Cardiac muscle cell (in vitro differentiated cells and primary cell): Measurements from ENCODE around the gene SGPL1. TPM values are rescaled to one million over a fixed set of nuclear protein-coding genes. Genes with fewer than 3 reads are reported as not detected.
"Not testable (repeated sequence)": the region's sequence is repeated elsewhere in the genome, so short reads cannot be mapped to it uniquely, and the experiment has no call there.

Source experiments
- DNase-seq, 2 donors: peaks; one replicate each; pipeline versions ENCODE4 v3.0.0 to v3.0.0-alpha.2; 2010 to 2017; ENCODE audit warnings: low read depth in 1 of 2, low spot score in 1 of 2
- H3K27ac ChIP-seq: fragments of 200-600 bp; sonication (generic); 2 replicates; pipeline ENCODE4 v1.5.1; 2016
- H3K27me3 ChIP-seq: fragments of 200-600 bp; sonication (generic); 2 replicates; pipeline ENCODE4 v1.6.0; 2016; ENCODE audit warnings: control low read depth
- H3K36me3 ChIP-seq: fragments of 200-600 bp; sonication (generic); 2 replicates; pipeline ENCODE4 v1.5.1; 2016; ENCODE audit warnings: control low read depth
- H3K4me1 ChIP-seq: fragments of 200-600 bp; sonication (generic); 2 replicates; pipeline ENCODE4 v1.8.1; 2017; ENCODE audit warnings: low read depth, mild to moderate bottlenecking, mixed run types
- H3K4me3 ChIP-seq: fragments of 200-600 bp; sonication (generic); 2 replicates; pipeline ENCODE4 v1.5.1; 2016; ENCODE audit warnings: mild to moderate bottlenecking
- H3K9me3 ChIP-seq: fragments of 200-600 bp; sonication (generic); 2 replicates; pipeline ENCODE4 v1.5.1; 2017; ENCODE audit warnings: low read depth, mild to moderate bottlenecking, control low read depth
- CTCF ChIP-seq: IDR thresholded peaks from 2 replicates; pipeline ENCODE4 v1.5.1; 2012; ENCODE audit warnings: low read depth, mild to moderate bottlenecking, low read length
- polyA plus RNA-seq: library from polyadenylated mRNA; unstranded; fragments of >200 nt; fragmentation: Nextera tagmentation; extraction: Ambion mirVana; gene quantifications from 2 replicates; pipeline ENCODE4 v1.2.1, GENCODE V29; 2016
- total RNA-seq: library from RNA; depleted of rRNA; stranded (reverse); fragments of >200 nt; gene quantifications from 2 replicates; pipeline ENCODE4 v1.2.3, GENCODE V29; 2016

Gene SGPL1, protein sequence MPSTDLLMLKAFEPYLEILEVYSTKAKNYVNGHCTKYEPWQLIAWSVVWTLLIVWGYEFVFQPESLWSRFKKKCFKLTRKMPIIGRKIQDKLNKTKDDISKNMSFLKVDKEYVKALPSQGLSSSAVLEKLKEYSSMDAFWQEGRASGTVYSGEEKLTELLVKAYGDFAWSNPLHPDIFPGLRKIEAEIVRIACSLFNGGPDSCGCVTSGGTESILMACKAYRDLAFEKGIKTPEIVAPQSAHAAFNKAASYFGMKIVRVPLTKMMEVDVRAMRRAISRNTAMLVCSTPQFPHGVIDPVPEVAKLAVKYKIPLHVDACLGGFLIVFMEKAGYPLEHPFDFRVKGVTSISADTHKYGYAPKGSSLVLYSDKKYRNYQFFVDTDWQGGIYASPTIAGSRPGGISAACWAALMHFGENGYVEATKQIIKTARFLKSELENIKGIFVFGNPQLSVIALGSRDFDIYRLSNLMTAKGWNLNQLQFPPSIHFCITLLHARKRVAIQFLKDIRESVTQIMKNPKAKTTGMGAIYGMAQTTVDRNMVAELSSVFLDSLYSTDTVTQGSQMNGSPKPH
- 37.7 and 51.9 TPM in 2 replicates for total RNA-seq
- 32.3 and 42.9 TPM in 2 replicates for polyA plus RNA-seq

- Histone ChIP-seq H3K9me3 (no peaks in the 10 kb centered on the region), H3K36me3 (peaks cover 7% of the 10 kb centered on the region), H3K4me3 (peak within 1 kb of the TSS; percentile 69), H3K27ac (peak within 1 kb of the TSS; percentile 90), H3K4me1 (peaks cover 14% of the 10 kb centered on the region), H3K27me3 (no peaks in the 10 kb centered on the region)
- peak; percentile 84 for TF ChIP-seq CTCF
- DNase-seq = peak; percentile 88 to 93
Observed at GRCh38 chr10:70815504-70816219, at the start of gene SGPL1. Gene SGPL1 (plus strand): TSS chr10:70815948. CDS start chr10:70816854, 906 bp downstream.

DNA sequence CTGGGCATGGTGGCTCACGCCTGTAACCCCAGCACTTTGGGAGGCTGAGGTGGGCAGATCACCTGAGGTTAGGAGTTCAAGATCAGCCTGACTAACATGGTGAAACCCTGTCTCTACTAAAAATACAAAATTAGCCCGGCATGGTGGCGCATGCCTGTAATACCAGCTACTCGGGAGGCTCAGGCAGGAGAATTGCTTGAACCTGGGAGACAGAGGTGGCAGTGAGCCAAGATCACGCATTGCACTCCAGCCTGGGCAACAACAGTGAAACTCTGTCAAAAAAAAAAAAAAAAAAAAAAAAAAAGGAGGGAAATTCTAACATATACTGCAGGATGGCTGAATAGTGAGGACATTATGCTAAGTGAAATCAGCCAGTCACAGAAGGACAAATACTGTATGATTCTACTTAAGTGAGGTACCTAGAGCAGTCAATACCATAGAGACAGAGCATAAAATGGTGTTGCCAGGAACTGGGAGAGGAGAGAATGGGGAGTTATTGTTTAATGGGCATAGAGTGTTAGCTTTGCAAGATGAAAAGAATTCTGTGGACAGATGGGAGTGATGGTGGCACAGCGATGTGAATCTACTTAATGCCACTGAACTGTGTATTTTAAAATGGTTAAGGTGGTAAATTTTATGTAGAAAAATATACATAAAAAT lies 47.6 kb upstream of the SGPL1 start:
- H3K27ac ChIP-seq, H3K4me1 ChIP-seq, H3K36me3 ChIP-seq, H3K4me3 ChIP-seq, H3K9me3 ChIP-seq, H3K27me3 ChIP-seq, DNase-seq: not testable (repeated sequence)

GRCh38 chr10:70769121-70769520 lies 46.6 kb upstream of the SGPL1 start:
- Histone ChIP-seq H3K27me3 (no peaks in the 10 kb centered on the region), H3K9me3 (no peaks in the 10 kb centered on the region), H3K27ac (no peak overlapping the region), H3K4me3 (no peak overlapping the region), H3K4me1 (no peaks in the 10 kb centered on the region), H3K36me3 (no peaks in the 10 kb centered on the region)
- TF ChIP-seq CTCF = no peak
- no peak for DNase-seq

DNA sequence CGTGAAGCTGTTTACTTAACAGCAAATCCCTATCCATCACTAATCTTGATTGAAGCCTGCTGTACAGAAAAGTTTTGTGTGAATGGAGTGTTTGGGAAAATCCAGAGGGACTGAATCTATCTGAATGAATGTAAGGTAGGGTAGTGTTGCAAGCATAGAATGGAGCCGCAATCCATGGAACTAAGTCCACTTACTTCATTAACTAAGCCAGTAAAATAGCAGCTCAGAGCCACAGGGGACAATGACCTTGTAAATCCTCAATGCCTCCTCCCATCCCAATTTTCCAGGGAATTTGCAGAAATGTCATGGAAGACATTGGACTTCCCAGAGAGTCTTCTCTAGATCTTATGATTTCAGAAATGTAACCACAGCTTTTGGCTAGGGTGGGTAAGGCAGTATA lies 45.7 kb upstream of the SGPL1 start:
- no peak for DNase-seq
- no peak overlapping the region for H3K4me3 ChIP-seq
- H3K36me3 ChIP-seq = no peaks in the 10 kb centered on the region
- H3K27ac ChIP-seq = no peak overlapping the region
- no peaks in the 10 kb centered on the region for H3K27me3 ChIP-seq
- no peak for TF ChIP-seq CTCF
- H3K4me1 ChIP-seq = no peaks in the 10 kb centered on the region
- no peaks in the 10 kb centered on the region for H3K9me3 ChIP-seq

DNA sequence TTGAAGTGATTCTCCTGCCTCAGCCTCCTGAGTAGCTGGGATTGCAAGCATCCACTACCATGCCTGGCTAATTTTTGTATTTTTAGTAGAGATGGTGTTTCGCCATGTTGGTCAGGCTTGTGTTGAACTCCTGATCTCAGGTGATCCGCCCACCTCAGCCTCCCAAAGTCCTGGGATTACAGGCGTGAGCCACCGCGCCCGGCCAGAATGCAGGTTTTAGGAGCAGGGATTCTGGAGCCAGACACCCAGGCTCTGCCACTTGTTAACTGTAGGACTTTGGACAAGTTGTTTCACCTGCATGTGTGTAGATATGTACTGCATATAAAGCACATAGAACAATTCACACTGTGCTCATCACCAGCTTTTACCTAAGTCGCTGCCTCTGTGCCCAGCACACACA lies 45.2 kb upstream of the SGPL1 start:
- H3K9me3 ChIP-seq, H3K36me3 ChIP-seq, H3K27ac ChIP-seq, DNase-seq, H3K4me3 ChIP-seq, H3K27me3 ChIP-seq, H3K4me1 ChIP-seq: not testable (repeated sequence)

DNA sequence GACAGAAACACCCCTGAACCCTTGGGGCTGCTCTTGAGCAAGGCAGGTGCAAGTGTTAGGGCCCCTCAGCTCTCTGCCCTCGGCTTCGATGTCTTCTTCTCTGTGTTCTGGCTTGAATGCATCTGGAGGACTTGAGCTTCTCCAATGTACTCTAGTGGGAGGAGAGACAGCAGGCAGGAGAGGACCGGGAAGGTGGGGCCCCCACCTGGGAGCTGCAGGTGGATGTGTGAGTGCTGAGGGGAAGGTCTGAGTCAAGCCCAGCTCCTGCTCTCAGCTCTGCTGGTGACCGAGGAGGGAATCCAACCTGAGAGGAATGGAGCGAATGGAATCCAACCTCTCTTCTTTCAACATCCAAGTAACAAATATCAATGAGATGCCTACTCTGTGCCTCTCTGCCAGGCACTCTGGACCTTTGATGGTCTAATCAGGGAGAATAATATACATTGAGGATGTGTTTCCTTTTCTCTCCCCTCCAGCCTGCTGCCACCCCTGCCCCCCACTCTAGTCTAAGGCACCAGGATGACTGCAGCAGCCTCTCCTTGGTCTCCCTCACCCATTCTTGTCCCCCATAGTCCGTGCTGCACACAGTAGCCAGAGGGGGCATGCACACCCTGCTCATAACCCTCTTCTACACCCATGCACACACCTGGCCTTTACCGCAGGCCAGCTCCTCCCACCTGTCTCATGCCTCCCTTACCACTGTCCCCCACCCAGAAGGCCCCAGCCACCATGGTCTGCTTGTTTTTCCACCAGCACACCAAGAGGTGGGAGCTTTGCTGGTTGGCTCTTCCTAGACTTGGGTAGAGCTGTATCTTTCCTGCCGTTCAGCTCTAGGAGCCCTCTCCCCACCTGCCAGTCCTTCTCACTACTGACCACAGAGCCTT lies 44.2 kb upstream of the SGPL1 start:
- H3K36me3 ChIP-seq = no peaks in the 10 kb centered on the region
- no peaks in the 10 kb centered on the region for H3K27me3 ChIP-seq
- H3K9me3 ChIP-seq = no peaks in the 10 kb centered on the region
- H3K27ac ChIP-seq = no peak overlapping the region
- TF ChIP-seq CTCF = no peak
- H3K4me1 ChIP-seq = no peaks in the 10 kb centered on the region
- no peak for DNase-seq
- no peak overlapping the region for H3K4me3 ChIP-seq
